ENCODE data around the gene FAM227B.
"Not testable (repeated sequence)": the region's sequence is repeated elsewhere in the genome, so short reads cannot be mapped to it uniquely, and the experiment has no call there.

FAM227B gene

DNA sequence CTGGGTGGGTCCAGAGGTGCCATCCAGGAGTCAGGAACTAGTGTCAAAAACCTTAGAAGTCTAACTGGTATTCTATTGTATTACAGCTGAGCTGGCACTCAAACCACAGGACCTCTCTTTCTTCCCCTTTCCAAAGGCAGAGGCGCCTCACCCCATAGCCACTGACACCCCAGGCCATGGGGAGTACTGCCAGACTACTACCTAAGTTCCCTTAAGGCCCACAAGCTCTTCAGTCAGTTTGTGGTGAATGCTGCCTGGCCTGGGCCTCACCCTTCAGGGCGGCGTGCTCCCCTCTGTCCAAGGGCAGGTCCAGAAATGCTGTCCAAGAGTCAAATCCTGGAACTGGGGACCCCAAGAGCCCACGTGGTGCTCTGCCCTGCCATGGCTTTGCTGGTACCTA lies 240.6 kb downstream of the FAM227B start:
- no peak for DNase-seq (ENCODE audit: extremely low read depth, low read depth)
- TF ChIP-seq, protein P1, sequence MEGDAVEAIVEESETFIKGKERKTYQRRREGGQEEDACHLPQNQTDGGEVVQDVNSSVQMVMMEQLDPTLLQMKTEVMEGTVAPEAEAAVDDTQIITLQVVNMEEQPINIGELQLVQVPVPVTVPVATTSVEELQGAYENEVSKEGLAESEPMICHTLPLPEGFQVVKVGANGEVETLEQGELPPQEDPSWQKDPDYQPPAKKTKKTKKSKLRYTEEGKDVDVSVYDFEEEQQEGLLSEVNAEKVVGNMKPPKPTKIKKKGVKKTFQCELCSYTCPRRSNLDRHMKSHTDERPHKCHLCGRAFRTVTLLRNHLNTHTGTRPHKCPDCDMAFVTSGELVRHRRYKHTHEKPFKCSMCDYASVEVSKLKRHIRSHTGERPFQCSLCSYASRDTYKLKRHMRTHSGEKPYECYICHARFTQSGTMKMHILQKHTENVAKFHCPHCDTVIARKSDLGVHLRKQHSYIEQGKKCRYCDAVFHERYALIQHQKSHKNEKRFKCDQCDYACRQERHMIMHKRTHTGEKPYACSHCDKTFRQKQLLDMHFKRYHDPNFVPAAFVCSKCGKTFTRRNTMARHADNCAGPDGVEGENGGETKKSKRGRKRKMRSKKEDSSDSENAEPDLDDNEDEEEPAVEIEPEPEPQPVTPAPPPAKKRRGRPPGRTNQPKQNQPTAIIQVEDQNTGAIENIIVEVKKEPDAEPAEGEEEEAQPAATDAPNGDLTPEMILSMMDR (IDR thresholded peaks at IDR 0.05; ENCODE audit: low read depth, low read length) = no peak

- DNase-seq (ENCODE audit: extremely low read depth, low read depth) = no peak
- TF ChIP-seq, protein P1 (IDR thresholded peaks at IDR 0.05; ENCODE audit: low read depth, low read length) = no peak
Measured at GRCh38 chr15:49372366-49372765, 248.3 kb downstream of the FAM227B start.

- no peak for DNase-seq (ENCODE audit: extremely low read depth, low read depth)
- TF ChIP-seq, protein P1 (IDR thresholded peaks at IDR 0.05; ENCODE audit: low read depth, low read length) = peak; percentile 27
Measured at GRCh38 chr15:49370782-49371181, 249.8 kb downstream of the FAM227B start.

- no peak for DNase-seq (ENCODE audit: extremely low read depth, low read depth)
- TF ChIP-seq, protein P1 (IDR thresholded peaks at IDR 0.05; ENCODE audit: low read depth, low read length) = no peak
Measured at GRCh38 chr15:49366496-49366895, 254.1 kb downstream of the FAM227B start.

GRCh38 chr15:49361370-49361769 lies 259.2 kb downstream of the FAM227B start:
- no peak for DNase-seq (ENCODE audit: extremely low read depth, low read depth)
- TF ChIP-seq, protein P1 (IDR thresholded peaks at IDR 0.05; ENCODE audit: low read depth, low read length) = no peak

DNA sequence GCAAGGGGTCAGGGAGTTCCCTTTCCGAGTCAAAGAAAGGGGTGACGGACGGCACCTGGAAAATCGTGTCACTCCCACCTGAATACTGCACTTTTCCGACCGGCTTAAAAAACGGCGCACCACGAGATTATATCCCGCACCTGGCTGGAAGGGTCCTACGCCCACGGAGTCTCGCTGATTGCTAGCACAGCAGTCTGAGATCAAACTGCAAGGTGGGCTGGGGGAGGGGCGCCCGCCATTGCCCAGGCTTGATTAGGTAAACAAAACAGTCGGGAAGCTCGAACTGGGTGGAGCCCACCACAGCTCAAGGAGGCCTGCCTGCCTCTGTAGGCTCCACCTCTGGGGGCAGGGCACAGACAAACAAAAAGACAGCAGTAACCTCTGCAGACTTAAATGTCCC lies 266.2 kb downstream of the FAM227B start:
- DNase-seq (ENCODE audit: extremely low read depth, low read depth) = not testable (repeated sequence)

DNA sequence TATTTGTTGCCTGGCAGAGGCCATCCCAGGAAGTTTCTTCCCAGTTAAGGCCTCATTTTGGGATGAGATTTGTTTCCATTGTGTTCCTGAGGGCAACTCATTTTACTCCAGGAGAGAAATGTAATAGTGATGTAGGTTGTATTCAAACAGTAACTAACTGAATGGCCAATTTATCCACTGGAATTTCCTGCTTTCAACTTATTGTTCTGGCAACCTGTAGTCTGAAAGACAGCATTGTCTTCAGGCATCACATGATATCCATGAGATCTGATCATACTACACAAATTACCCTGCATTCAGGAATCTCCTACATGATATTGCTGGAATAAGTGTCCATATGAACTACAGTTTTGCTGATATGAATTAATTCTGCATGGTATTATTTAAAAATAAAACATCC lies 277.1 kb downstream of the FAM227B start:
- TF ChIP-seq, protein P1 (IDR thresholded peaks at IDR 0.05; ENCODE audit: low read depth, low read length) = no peak
- no peak for DNase-seq (ENCODE audit: extremely low read depth, low read depth)

- TF ChIP-seq, protein P1 (IDR thresholded peaks at IDR 0.05; ENCODE audit: low read depth, low read length) = no peak
- no peak for DNase-seq (ENCODE audit: extremely low read depth, low read depth)
Measured at GRCh38 chr15:49339656-49340055, 281.0 kb downstream of the FAM227B start.

Measured in AG09319 (cell line).